ENCODE data around the gene PIAS2.

DNA sequence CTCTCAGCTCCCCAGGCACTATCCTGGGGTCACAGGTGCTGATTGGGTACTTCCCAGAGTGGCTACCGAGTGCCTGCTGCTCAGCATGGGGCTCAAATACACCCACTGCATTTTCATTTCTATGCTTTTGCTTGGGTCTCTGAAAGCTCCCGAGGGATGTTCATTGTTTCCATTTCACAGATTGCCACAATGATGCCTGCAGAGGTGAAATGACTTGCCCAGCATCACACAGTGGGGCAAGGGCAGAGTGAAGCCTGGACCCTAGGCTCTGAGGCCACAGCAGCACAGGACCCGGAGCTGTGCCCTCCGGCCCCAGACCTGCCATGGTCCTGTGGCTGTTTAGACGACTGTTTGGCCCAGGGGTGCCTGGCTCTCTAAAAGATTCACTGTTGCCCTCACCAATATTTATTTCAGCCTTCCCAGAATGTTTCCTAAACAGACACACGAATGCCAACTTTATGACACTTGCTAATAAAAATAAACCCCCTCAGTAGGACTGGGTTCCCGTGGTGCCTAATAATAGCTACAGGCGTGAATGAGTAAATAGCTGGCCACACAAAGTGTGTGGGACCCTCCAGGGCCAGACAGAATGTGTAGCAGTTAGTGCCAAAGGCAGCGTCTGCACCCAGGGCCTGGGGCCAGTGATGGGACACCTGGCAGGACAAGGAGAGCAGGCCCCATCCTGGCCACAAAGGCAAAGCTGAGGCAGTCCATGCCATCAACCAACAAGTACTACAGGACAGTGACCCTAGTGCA lies 149.0 kb downstream of the PIAS2 start:
- TF ChIP-seq CTCF (IDR thresholded peaks at IDR 0.05) (no peak), POLR2A (IDR thresholded peaks at IDR 0.05) (no peak)
